Activated naive CD4-positive, alpha-beta T cell (primary cell): ENCODE measurements around the gene CAPN6.

ENCODE experiments used
- DNase-seq, 4 experiments: peaks; one replicate each; lab custom pipeline; 2025; lab: John Stamatoyannopoulos, UW

The CAPN6 gene

GRCh38 chrX:111200327-111200726 lies 70.0 kb downstream of the CAPN6 start:
- DNase-seq = no peak

- DNase-seq = no peak
Measured at GRCh38 chrX:111199505-111199904, 70.8 kb downstream of the CAPN6 start.
